ENCODE data around the gene THBD.

THBD gene

GRCh38 chr20:23083553-23084220 lies 34.2 kb upstream of the THBD start:
- Histone ChIP-seq H3K4me3 (ENCODE audit: low read depth in 1 of 2, low read length in 1 of 2) (peak overlapping the region; percentile 85 to 90), H3K4me1 (ENCODE audit: control insufficient read depth in 1 of 2, insufficient read depth in 1 of 2, low read depth in 1 of 2, low read length in 1 of 2) (peaks cover 76 to 89% of the 10 kb centered on the region in 2 experiments), H3K9me3 (no peaks in the 10 kb centered on the region), H3K27ac (peak overlapping the region; percentile 99), H3K36me3 (peaks cover 41% of the 10 kb centered on the region), H3K27me3 (no peaks in the 10 kb centered on the region)
- no peak for TF ChIP-seq CTCF (IDR thresholded peaks at IDR 0.05)

- no peaks in the 10 kb centered on the region for H3K27me3 ChIP-seq
- H3K4me1 ChIP-seq (ENCODE audit: control insufficient read depth in 1 of 2, insufficient read depth in 1 of 2, low read depth in 1 of 2, low read length in 1 of 2) = peaks cover 71 to 86% of the 10 kb centered on the region in 2 experiments
- TF ChIP-seq CTCF (IDR thresholded peaks at IDR 0.05) = no peak
- peaks cover 47% of the 10 kb centered on the region for H3K36me3 ChIP-seq
- H3K27ac ChIP-seq = peak overlapping the region; percentile 99
- peak overlapping the region; percentile 85 to 90 for H3K4me3 ChIP-seq (ENCODE audit: low read depth in 1 of 2, low read length in 1 of 2)
- no peaks in the 10 kb centered on the region for H3K9me3 ChIP-seq
Measured at GRCh38 chr20:23082846-23083552, 33.5 kb upstream of the THBD start.

GRCh38 chr20:23081263-23081819 lies 31.9 kb upstream of the THBD start:
- TF ChIP-seq CTCF (IDR thresholded peaks at IDR 0.05) = no peak
- Histone ChIP-seq H3K4me3 (ENCODE audit: low read depth in 1 of 2, low read length in 1 of 2) (peak overlapping the region; percentile 85 to 90), H3K27me3 (no peaks in the 10 kb centered on the region), H3K27ac (peak overlapping the region; percentile 99), H3K36me3 (peaks cover 48% of the 10 kb centered on the region), H3K9me3 (no peaks in the 10 kb centered on the region), H3K4me1 (ENCODE audit: control insufficient read depth in 1 of 2, insufficient read depth in 1 of 2, low read depth in 1 of 2, low read length in 1 of 2) (peaks cover 57 to 69% of the 10 kb centered on the region in 2 experiments)

- Histone ChIP-seq H3K36me3 (peaks cover 48% of the 10 kb centered on the region), H3K4me3 (ENCODE audit: low read depth in 1 of 2, low read length in 1 of 2) (peak overlapping the region; percentile 85 to 90), H3K27ac (peak overlapping the region; percentile 99), H3K27me3 (no peaks in the 10 kb centered on the region), H3K4me1 (ENCODE audit: control insufficient read depth in 1 of 2, insufficient read depth in 1 of 2, low read depth in 1 of 2, low read length in 1 of 2) (peaks cover 57 to 65% of the 10 kb centered on the region in 2 experiments), H3K9me3 (no peaks in the 10 kb centered on the region)
- TF ChIP-seq CTCF (IDR thresholded peaks at IDR 0.05) = peak; percentile 29
Measured at GRCh38 chr20:23080521-23080920, 31.0 kb upstream of the THBD start.

GRCh38 chr20:23079926-23080325 lies 30.5 kb upstream of the THBD start:
- H3K27me3 ChIP-seq = no peaks in the 10 kb centered on the region
- no peaks in the 10 kb centered on the region for H3K9me3 ChIP-seq
- H3K36me3 ChIP-seq = peaks cover 51% of the 10 kb centered on the region
- no peak for TF ChIP-seq CTCF (IDR thresholded peaks at IDR 0.05)
- H3K4me1 ChIP-seq (ENCODE audit: control insufficient read depth in 1 of 2, insufficient read depth in 1 of 2, low read depth in 1 of 2, low read length in 1 of 2) = peaks cover 52 to 60% of the 10 kb centered on the region in 2 experiments
- H3K27ac ChIP-seq = peak overlapping the region; percentile 99
- H3K4me3 ChIP-seq (ENCODE audit: low read depth in 1 of 2, low read length in 1 of 2) = no peak overlapping the region

Data from neutrophil (primary cell).